Measurements from ENCODE around the gene B3GALT4.
"Not testable (repeated sequence)": the region's sequence is repeated elsewhere in the genome, so short reads cannot be mapped to it uniquely, and the experiment has no call there.

The B3GALT4 gene

GRCh38 chr6:33272275-33273128 is 4.4 kb upstream of the B3GALT4 start:
- DNase-seq: no peak

DNA sequence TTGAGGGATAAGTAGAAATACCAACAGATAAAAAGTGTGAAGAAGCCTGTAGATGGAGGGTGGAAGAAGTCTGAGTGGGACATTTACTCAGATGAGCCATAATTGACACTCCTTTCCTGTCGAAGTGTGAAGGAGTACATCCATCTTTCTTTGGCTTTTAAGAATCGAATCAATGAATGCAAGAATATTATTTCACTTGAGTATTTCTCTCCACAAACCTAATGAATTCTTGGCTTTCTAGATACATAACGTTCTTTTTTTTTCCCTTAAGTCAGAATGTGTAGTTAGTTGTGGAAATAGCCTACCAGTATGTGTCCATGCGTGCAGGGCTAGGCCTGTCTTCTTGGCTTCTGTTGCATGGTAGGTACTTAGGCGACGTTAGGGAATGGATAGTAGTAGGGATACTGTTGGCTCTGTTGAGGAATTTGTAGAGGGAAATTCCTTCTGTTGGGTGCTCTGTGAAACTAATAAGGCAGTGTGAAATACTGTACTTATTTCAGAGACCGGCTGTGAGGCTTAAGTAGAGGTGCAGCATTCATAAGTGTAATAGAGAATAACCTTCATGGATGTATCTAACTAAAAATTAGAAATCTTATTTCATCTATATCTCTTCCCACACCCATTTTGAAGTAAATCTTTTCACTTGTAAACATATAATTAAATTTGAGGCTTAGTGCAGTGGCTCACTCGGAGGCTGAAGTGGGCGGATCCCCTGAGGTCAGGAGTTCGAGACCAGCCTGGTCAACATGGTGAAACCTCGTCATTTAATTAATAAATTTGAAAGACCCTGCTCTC is 3.6 kb upstream of the B3GALT4 start:
- no peak for DNase-seq

GRCh38 chr6:33273924-33274902 is 2.7 kb upstream of the B3GALT4 start:
- no peak for DNase-seq

DNA sequence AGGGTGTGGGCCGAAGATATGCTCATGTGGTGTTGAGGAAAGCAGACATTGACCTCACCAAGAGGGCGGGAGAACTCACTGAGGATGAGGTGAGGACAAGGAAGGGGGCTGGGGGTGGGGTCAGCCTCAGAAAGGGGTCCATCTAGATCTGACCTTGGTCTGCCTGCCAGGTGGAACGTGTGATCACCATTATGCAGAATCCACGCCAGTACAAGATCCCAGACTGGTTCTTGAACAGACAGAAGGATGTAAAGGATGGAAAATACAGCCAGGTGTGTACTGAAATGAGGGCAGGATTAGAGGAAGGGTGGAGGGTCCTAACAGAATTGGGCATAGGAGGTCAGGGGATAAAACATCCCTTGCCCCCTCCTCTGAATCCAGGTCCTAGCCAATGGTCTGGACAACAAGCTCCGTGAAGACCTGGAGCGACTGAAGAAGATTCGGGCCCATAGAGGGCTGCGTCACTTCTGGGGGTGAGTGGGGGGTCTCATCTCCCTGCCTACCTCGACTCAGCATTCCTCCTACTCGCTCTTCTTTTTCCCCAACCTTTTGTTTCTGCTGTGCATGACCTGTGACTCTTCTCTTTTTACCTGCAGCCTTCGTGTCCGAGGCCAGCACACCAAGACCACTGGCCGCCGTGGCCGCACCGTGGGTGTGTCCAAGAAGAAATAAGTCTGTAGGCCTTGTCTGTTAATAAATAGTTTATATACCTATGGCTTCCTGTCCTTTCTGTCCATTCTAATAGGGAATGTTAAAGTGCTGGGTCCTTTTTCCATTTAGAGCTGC is 935 bp upstream of the B3GALT4 start:
- DNase-seq: not testable (repeated sequence)

DNA sequence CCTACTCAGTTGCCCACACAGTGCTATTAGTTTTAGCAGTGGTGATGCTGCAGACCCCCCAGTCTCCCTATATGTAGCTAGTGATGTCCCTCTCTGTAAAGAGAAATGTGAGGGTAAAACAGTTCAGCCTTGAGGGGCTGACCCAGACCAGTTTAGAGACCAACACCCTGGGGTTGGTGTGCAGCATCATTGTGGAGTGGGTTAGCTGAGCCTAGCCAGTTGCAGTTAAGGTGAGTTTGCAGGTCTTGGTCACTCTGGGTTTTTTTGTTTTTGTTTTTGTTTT is 401 bp upstream of the B3GALT4 start:
- DNase-seq: no peak

DNA sequence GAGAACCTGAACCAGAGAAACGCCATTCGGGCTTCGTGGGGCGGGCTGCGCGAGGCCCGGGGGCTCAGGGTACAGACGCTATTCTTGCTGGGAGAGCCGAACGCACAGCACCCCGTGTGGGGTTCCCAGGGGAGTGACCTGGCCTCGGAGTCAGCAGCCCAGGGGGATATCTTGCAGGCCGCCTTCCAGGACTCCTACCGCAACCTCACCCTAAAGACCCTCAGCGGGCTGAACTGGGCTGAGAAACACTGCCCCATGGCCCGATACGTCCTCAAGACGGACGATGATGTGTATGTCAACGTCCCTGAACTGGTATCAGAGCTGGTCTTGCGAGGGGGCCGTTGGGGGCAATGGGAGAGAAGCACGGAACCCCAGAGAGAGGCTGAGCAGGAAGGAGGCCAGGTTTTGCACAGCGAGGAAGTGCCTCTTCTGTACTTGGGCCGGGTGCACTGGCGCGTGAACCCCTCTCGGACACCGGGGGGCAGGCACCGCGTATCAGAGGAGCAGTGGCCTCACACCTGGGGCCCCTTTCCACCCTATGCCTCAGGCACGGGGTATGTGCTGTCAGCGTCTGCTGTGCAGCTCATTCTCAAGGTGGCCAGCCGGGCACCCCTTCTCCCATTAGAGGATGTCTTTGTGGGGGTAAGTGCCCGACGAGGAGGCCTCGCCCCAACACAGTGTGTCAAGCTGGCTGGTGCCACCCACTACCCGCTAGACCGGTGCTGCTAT is 904 bp downstream of the B3GALT4 start:
- DNase-seq: peak; percentile 54

DNA sequence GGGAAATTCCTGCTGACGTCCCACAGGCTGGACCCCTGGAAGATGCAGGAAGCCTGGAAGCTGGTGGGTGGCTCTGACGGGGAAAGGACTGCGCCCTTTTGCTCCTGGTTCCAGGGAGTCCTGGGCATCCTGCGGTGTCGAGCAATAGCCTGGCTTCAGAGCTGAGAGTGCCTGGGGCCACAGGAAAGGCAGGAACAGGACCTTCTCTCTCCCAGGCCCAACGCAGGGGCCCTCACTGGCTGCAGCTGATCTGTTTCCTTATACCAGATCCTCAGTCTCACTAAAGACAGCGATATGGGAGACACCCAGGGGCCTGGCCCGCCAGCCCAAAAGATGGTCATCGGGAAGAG is 1.4 kb downstream of the B3GALT4 start:
- DNase-seq: no peak

DNA sequence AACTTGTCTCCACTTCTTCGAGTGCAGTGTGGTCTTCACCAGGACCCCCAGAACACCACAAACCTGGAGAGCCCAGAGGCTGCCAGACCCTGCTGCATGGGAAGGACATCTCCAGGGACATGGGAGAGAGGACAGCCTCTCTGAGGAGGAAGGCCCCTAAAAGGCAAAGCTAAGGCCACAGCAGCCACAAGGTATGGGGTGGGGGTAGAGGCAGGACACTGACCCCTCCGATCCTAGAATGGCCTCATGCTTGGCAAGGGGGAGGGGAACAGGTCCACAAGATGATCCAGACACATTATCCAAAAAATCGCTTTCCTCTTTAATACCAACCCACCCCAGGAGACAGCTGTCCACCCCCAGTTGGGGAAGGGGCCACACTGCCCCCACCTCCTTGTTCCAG is 1.9 kb downstream of the B3GALT4 start:
- DNase-seq: no peak

GRCh38 chr6:33279257-33279695 is 2.4 kb downstream of the B3GALT4 start:
- no peak for DNase-seq

GRCh38 chr6:33279971-33280511 is 3.1 kb downstream of the B3GALT4 start:
- DNase-seq: no peak

DNA sequence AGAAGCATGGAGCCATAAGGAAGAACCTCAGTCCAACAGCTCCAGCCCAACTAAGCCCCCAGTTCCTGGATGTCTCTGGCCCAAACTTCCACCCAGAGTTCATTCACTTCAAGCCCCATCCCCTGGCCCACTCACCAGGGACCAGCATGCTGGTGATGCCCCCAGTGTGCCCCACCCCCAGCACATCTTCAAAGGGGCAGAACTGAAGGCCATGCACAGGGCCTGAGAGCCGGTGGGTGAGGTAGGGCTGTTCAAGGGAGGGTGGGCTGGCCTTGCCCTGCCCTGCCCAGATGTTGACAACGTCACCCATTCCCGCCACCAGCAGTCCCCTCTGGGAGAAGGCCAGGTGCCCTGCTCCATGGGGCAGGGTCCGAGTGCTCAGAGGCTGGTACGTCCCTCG is 3.6 kb downstream of the B3GALT4 start:
- DNase-seq: no peak

GRCh38 chr6:33285214-33285613 is 8.3 kb downstream of the B3GALT4 start:
- not testable (repeated sequence) for DNase-seq

GRCh38 chr6:33286946-33287914 is 10.3 kb downstream of the B3GALT4 start:
- DNase-seq: no peak

- no peak for DNase-seq
Measured at GRCh38 chr6:33288141-33288920, 11.4 kb downstream of the B3GALT4 start.

DNA sequence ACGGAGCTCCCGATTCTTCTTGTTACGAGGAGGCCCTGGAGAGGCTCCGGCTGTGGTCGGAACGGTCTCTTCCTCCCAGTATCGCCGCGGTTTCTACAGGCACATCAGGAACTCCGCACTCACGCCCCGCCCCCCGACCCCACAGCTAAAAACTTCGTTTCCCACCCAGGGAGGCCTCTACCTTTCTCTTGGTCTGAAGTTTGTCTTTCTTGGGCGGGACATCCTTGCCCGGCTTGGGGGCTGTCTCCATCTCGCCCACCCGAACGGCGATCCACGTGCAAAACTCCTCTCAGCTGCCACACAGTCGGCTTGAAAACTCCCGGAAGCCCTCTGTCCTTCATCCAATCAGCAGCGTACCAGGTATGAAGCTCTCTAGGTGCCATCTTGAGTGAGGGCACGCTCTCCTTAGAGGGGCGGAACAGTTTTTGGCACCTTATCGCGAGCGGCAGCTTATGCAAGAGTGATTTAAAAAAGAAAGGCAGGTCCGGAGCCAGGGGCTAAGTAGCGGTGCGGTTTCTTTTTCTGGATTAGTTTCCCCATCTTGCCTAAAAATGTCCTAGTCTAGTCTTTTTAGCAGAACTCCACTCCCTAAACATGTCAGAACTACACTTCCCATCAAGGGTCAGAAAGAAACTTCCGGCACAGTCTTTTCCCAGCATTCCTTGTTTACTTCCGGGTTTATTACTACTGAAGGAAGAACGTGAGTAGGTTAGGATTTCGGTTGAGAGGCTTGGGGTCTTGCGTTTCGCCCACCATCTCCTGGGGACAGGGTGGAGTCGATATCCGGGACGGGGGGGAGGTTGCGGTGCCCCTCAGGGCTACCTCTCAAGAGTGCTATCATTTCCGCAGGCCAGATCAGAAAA is 12.2 kb downstream of the B3GALT4 start, which contains the start of the genes PFDN6 and WDR46:
Gene PFDN6 (plus strand): TSS at position 681 of the 863 bp plus-strand sequence. CDS start 256 bp downstream, outside the sequence.
Gene WDR46 (minus strand): TSS at position 319 of the 863 bp plus-strand sequence. CDS start 69 bp downstream, at position 250.
- peak; percentile 83 for DNase-seq

GRCh38 chr6:33289784-33290315 is 12.9 kb downstream of the B3GALT4 start:
- DNase-seq: no peak

- no peak for DNase-seq
Measured at GRCh38 chr6:33290459-33290858, 13.5 kb downstream of the B3GALT4 start.
